HG03575 (cell line): ENCODE measurements around the gene STK39.

ENCODE experiments used
- ATAC-seq: cut with Tn5 transposase; IDR thresholded peaks from one replicate; pipeline ENCODE4 v1.9.1; 2021; ENCODE audit not compliant: unreplicated experiment, insufficient number of reproducible peaks, low FRiP score; ENCODE audit errors: extremely low read depth

The STK39 gene

DNA sequence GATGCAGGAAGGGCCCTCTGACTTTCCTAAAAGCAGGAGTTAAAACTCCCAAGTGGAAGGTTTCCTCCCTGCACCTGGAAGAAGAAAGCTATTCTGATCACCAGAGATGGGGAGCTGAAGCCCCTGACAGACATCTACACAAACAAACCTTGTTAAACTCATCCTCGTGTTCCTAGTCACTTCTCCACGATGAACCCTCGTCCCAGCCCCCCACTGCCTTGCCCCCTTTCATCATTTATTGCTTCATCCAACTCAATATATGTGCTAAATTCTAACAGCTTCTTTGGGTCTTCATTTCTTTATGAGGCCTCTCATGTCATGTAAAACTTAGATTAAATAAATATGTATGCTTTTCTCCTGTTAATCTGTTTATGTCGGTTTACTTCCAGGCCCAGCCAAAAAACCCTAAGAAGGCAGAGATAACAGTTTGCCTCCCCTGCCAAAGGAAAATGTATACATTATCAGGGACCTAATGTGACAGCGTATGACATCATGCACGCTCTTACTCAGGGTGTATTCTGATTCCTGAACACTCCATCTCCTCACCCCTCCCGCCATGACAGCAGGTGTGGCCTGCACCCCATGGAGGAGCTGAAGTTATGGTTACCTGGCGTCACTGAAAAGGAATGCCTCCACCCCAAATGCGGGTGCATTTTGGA lies 287.2 kb downstream of the STK39 start:
- ATAC-seq: no peak

DNA sequence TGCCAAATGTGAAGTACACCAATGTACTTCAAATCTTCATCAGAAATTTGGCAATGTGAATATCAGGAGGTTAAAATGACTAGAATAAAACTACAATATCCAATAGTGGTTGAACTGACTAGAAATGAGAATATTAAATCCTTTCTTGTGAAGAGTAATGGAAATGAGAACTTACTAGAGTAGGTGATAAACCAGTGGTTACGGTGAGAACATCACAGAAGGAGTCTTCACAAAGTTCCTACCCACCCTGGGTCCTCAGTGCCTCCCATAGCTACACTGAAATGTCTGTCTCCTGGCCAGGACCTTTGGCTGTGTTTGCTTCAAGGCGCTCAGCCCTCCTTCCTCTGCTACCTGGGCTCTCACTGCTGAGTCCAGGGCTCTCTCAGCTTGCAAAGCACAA lies 289.7 kb downstream of the STK39 start:
- ATAC-seq: no peak

DNA sequence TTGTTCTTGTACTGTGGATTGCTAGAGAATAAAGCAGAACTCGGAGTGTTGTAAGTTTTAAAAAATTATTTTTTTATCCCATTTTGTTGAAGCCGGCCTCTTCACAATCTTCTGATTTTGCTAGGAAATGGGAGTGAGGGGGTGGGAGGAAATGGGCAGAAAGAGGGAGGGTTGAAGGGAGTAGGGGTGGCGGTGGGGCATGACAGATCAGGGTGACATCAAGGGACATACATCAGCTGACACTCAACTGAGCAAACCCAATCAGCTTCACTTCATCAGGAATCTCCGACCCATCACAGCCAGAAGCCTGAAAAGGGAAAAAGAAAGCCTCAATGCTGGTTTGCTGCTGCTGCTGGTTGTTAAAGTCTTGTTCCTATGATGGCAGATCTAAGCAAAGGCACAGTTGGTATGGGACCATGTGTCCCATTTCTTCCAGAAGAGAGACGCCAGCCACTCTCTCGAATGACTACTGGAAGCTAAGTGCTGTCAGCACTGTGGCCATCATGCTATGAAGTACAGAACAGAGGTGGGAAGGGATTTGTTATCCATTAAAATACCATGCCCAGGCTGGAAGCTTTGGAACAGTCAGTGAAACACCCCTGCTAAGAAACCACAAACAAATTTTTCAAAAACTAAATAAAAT lies 292.0 kb downstream of the STK39 start:
- no peak for ATAC-seq

DNA sequence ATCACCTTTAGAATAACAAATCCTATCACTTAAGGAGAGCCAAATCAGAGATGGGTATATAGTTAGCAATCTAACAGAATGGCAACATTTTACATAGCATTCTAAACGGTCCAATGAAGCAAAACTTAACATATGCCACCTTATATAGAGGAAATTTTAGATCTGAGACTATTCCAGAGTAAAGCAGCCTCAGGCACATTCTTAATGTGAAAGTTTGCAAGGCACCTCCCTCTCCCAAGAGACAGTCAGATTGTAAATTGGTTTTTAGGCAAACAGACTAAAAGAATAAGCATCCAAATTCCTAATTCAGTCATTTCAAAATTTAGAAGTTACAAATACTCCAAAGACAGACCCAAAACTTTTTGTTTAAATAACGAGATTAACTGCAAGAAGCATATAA lies 292.9 kb downstream of the STK39 start:
- ATAC-seq: no peak

DNA sequence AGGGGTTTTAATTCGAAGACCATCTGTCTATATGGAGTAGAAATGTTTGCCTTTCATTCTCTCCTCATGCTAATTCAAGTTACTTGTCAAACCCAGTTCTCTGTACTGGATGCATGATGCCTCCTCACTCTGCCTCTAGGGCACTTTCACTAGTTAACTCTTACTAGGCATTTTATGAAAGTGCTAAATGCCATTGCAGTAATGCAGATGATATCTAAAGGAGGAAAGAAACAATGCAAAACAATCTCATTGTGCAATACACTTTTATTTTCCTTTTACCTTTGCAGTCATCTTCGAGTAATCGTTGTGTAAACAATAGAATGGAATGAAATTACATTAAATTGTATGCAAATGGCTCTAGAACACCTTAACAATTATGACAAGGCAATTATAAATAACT lies 293.6 kb downstream of the STK39 start:
- ATAC-seq: no peak

DNA sequence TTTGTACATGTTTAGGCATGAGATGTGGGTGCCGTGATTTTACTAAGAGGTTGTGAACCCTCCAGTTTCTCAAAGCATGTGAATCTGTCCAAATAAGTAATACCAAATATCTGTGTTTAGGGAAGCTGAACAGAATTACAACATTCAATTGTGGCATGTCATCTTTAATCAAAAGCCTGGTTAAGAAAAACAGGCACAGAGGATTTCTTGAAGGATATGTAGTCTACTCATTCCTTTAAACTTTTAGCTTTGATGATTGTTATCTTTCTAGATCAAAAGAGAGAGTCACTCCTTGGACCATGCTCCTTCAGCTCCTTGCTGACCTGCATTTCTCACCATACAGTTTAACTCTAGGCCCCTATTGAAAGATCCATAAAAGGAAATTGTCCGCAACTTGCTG lies 296.8 kb downstream of the STK39 start:
- no peak for ATAC-seq

DNA sequence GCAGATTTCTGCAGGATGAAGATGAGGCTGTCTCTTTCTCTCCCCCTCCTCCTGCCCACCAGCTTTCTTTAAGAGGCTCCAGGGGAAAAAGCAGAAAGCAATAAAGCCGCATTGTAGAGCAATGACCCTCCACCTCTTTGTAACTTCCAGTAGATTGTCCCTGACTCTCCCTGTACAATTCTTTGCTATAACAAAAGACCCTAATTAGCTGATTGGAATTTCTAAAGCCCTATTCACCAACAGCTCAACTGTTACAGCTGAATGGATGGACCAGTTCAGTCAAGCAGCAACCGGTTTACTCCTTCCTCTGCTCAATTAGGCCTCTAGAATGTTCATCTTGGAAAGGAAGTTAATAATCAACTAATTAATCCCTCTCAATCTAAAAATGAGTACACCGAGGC lies 301.0 kb downstream of the STK39 start:
- ATAC-seq: no peak

DNA sequence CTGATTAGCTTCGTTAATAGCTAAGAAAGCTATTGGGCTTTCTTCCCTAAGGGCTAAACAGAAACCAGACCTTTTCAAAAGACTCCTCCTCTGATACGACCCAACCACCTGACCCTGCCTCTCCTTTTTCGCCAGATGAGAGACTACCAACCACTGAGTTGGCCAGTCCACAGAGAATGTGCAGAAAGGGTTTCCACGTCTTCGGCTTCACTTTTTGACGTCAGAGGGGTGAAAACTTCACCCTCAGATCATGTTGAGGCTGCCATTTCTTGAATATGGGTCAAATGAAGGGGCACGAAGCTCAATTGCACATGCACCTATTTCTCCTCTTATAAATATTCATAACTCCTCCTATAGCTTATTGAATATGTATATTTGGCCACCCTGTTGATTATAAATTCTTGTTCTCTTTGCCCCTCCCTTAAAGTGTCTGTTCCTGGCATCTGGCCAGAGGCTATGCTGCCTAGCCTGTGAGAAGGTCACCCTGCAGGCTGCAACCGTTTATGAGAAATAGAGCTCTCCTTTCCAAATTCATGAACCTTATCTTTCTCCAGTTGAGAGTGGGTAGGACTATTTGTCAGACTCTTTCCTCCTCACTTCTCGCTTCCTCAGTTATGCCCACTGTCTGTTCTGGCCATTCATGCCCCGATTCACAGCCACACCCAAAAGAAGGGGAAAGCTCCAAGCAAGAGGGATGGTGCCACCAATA lies 301.6 kb downstream of the STK39 start:
- no peak for ATAC-seq

DNA sequence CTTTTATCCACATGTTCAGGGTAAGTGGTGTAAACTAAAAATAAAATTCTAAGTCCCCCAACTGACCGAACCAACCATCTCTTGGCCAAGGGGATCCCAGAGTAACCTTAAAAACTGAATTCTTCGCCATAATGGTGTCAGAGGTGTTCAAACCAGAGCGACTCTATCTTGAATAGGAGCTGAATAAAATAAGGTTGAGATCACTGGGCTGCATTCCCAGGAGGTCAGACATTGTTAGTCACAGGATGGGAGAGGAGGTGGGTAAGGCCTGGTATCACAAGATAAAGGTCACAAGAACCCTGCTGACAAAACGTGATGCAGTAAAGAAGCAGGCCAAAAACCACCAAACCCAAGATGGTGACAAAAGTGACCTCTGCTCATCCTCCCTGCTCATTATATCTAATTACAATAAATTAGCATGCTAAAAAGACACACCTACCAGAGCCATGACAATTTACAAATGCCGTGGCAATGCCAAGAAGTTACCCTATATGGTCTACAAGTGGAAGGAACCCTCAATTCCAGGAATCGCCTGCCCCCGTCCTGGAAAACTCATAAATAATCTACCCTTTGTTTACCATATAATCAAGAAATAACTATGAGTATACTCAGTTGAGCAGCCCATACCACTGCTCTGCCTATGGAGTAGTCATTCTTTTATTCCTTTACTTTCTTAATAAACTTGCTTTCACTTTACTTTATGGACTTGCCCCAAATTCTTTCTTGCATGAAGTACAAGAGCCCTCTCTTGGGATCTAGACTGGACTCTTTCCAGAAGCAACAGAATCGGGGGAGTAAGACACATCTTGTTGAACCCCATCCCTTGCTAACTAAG lies 302.4 kb downstream of the STK39 start:
- ATAC-seq: no peak

DNA sequence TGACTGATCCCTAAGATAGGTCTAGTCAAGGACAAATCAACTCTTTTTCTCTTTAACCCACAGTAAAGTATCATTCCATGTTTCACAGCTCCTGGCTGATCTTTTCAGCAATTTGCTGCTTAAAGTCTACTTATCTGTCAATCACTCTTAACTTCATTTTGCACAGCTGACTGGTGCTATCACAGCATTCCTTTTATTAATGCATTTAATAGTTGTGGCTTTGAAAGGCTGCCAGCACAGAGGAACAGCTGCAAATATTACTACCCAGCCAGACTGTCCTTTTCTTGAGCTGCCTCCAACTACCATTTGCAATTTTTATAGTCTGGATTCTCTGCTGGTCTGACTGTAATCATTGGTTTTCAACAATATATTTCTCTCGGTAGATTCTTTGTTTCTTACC lies 303.5 kb downstream of the STK39 start:
- no peak for ATAC-seq

DNA sequence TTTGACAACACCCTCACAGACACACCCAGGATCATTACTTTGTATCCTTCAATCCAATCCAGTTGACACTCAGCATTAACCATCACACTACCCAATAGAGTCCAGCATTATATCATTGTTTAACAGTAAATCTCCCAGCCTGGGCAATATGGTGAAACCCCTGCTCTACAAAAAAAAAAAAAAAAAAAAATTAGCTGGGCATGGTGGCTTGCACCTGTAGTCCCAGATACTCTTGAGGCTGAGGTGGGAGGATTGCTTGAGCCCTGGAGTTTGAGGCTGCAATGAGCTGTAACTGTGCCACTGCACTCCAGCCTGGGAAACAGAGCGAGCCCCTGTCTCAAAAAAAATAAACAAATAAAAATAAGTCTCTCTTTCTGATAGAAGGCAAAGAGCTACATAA lies 304.0 kb downstream of the STK39 start:
- ATAC-seq: no peak

DNA sequence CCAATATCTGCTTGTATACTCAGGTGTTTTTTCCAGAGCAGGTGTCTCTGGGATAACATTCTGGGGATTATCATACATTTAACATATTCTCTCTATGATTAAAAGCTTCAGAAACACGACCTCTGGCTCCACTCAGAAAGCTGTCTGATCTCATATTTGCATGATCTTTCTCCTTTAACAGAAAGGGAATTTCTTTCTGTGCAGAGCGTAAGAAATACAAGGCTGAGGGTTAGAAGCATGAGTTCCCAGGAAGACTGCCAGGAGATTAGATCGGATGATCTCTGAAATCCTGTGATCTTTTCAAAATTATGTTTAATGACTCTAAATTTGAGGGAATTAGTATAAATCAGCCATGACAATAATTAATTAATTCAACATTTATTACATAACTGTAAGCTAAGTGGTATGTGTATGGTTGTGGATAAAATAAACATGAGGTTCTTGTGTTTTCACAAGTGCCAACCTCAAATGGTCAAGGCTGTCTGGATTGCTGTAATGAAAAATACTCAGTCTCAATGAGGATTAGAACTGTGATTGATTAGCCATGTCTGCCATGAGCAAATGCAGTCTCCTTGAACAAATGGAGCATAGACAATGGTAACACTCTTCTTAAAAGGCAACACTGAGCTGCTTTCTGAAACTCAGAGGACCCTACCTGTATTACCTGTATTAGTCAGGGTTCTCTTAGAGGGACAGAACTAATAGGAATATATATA lies 304.9 kb downstream of the STK39 start:
- ATAC-seq: no peak

DNA sequence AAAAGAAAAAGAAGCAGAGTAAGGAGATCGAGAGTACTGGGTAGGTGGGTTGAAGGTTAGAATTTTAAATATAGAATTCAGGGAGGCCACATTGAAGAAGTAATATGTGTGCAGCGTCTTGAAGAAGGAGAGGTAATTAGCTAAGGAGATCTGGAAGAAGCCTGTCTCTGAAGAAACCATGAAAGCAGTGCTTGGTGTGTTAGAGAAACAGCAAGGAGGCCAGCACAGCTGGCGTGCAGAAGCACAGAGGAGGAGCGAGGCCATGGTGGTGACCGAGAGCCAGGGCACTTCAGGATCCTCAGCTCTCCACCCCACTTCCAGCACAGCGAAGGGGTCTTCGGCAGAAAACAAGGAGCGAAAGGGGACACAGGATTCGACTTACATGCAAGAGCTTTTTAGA lies 305.8 kb downstream of the STK39 start:
- no peak for ATAC-seq

DNA sequence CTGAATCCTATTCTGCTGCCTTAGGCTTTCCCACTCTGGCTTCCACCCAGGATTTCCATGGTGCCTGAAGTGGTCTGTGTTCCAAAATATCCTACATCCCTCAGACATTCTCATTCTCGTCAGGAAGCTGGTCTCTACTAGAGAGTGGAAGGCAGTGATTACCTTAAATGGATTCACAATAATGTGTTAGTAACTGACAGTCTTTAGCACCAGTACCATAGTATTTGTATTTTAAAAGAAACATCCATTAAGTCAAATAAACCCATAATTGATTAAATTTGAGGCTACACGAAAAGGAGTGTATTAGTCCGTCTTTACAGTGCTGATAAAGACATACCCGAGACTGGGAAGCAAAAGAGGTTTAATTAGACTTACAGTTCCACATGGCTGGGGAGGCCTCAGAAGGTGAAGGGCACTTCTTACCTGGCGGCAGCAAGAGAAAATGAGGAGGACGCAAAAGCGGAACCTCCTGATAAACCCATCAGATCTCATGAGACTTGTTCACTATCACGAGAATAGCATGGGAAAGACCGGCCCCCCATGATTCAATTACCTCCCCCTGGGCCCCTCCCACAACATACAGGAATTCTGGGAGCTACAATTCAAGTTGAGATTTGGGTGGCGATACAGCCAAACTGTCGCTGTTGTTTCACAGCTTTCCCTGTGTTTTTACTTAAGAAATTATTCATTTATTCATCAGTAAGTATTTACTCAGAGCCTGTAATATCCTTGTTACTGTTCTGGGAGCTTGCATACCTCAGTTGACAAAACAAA lies 306.5 kb downstream of the STK39 start:
- no peak for ATAC-seq

DNA sequence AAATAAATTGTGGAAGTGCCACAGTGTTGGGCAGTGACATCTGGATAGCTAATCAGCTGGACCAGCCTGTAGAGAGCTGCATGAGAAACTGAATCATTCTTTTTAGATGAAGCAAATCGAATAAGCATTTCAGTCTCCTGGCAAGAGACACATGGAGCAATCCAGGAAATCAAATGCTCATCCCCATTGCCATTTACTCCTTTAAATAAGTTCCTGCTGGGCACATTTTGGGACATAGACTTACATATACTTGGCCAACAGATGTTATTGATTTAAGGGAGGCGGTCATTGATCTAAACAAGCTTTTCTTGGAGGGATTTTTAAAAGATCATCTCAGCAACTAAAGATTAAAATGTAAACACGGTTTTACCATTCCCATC lies 307.1 kb downstream of the STK39 start:
- ATAC-seq: no peak

DNA sequence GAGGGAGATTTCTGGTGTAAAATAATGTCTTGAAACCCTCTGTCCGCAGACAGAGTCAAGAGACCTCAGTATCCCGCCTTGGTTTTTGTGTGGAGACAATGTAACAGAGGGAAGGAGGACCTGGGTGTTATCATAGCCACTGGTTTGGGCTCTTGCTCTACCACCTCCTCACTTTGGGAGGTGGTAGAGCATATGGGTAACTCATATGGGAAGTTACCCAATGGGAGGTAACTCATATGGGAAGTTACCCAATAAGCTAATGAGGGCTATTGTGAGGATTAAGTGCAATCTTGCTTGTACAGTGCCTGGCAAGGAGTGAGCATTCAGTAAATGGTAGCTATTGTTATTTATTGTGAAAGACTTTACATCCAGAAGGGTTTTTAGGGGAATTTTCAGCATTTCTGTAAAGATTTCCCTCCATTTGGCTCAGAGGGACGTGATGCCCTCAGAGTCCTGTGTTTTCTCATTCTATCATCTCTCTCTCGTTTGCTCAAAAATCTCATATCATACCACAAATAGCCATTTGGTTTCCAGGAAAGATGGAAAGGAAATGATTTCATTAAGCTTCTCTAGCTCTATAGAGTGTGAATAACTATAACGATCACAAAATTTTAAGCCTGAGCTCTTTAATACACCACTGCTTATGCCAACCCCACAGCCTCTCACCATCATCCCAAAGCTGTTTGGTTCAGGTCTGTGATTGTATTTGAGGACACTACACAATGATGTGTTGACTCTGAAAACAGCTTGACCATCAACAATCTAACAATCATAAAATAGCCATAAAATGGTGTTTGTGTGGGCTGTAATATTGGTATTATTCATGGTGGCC lies 307.7 kb downstream of the STK39 start:
- ATAC-seq: no peak

DNA sequence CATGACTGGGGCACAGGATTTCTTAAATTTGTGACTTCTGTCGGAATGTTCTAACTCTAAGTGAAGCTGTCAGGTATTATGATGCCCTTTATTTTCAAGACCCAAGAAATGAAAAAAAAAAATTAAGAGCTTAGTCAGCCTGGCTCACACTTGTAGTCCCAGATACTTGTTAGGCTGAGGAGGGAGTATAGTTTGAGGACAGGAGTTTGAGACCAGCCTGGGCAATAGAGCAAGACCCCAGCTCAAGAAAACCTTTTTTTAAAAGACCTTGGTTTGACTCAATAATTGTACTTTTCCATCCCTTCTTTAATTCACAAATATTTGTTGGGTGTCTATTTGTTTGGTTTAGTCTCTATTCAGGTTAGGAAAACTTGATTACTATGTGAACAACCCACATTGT lies 310.0 kb downstream of the STK39 start:
- ATAC-seq: no peak

DNA sequence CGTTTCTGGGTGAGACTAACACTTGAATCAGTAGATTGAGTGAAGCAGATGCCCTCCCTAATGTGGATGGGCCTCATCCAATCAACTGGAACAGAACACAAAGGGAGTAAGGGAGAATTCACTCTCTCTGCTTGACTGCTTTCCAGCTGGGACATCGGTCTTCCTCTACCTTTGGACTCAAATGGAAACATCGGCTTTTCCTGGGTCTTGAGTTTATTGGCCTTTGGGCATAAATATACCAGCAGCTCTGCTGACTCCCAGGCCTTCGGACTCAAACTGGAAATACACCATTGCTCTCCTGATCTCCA lies 311.6 kb downstream of the STK39 start:
- no peak for ATAC-seq
